ENCODE measurements around the gene TULP3. TPM values are rescaled to one million over a fixed set of nuclear protein-coding genes. Genes with fewer than 3 reads are reported as not detected.

The TULP3 gene
- total RNA-seq, 1 experiment from 2014 or later = 11.7 TPM

- Histone ChIP-seq H3K4me3 (ENCODE audit: low read length) (no peak overlapping the region), H3K27me3 (ENCODE audit: low read length) (no peaks in the 10 kb centered on the region), H3K9me2 (replicated peaks; ENCODE audit: insufficient read depth, low read length) (no peaks in the 10 kb centered on the region), H3K27ac (ENCODE audit: low read length) (no peak overlapping the region), H3K9ac (ENCODE audit: low read length) (no peak overlapping the region), H3K4me1 (ENCODE audit: low read length) (no peaks in the 10 kb centered on the region), H3K79me2 (ENCODE audit: low read length) (no peaks in the 10 kb centered on the region), H3K9me3 (ENCODE audit: low read length) (no peaks in the 10 kb centered on the region), H3K36me3 (ENCODE audit: insufficient read depth, low read length) (no peaks in the 10 kb centered on the region), H4K20me1 (ENCODE audit: insufficient read depth, low read depth, low read length) (no peaks in the 10 kb centered on the region), H2AFZ (ENCODE audit: low read length) (no peak overlapping the region), H3K4me2 (ENCODE audit: low read depth, low read length, poor library complexity, severe bottlenecking) (no peak overlapping the region)
- DNase-seq = no peak
These were observed 94.0 kb downstream of the TULP3 start for GRCh38 chr12:2984698-2985097.

DNA sequence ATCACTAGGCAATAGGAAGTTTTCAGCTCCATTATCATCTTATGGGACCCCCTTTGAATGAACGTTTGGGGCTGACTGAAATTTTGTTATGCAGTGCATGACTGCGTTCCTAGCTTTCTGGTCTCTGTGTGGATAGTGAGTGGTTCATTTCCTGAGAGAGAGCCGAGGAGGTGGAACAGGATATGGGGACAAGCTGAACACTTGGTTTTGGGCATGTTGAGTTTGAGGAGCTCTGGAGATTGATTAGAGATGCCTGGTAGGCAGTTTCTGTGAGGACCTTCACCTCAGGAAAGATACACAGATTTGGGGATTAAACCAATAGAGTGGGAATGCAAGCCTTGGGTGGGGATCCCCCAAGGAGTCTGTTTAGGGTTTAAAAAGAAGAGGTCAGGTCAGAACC lies 96.2 kb downstream of the TULP3 start:
- Histone ChIP-seq H3K36me3 (ENCODE audit: insufficient read depth, low read length) (no peaks in the 10 kb centered on the region), H4K20me1 (ENCODE audit: insufficient read depth, low read depth, low read length) (no peaks in the 10 kb centered on the region), H3K4me2 (ENCODE audit: low read depth, low read length, poor library complexity, severe bottlenecking) (no peak overlapping the region), H3K9ac (ENCODE audit: low read length) (no peak overlapping the region), H2AFZ (ENCODE audit: low read length) (no peak overlapping the region), H3K9me3 (ENCODE audit: low read length) (no peaks in the 10 kb centered on the region), H3K27me3 (ENCODE audit: low read length) (no peaks in the 10 kb centered on the region), H3K4me3 (ENCODE audit: low read length) (no peak overlapping the region), H3K27ac (ENCODE audit: low read length) (no peak overlapping the region), H3K9me2 (replicated peaks; ENCODE audit: insufficient read depth, low read length) (no peaks in the 10 kb centered on the region), H3K4me1 (ENCODE audit: low read length) (no peaks in the 10 kb centered on the region), H3K79me2 (ENCODE audit: low read length) (no peaks in the 10 kb centered on the region)
- DNase-seq = no peak

GRCh38 chr12:2988494-2988893 lies 97.8 kb downstream of the TULP3 start:
- no peaks in the 10 kb centered on the region for H3K9me2 ChIP-seq (replicated peaks; ENCODE audit: insufficient read depth, low read length)
- H3K27me3 ChIP-seq (ENCODE audit: low read length) = no peaks in the 10 kb centered on the region
- no peaks in the 10 kb centered on the region for H3K79me2 ChIP-seq (ENCODE audit: low read length)
- no peak overlapping the region for H2AFZ ChIP-seq (ENCODE audit: low read length)
- no peak for DNase-seq
- no peak overlapping the region for H3K27ac ChIP-seq (ENCODE audit: low read length)
- no peaks in the 10 kb centered on the region for H3K9me3 ChIP-seq (ENCODE audit: low read length)
- no peaks in the 10 kb centered on the region for H3K4me1 ChIP-seq (ENCODE audit: low read length)
- no peak overlapping the region for H3K9ac ChIP-seq (ENCODE audit: low read length)
- no peaks in the 10 kb centered on the region for H4K20me1 ChIP-seq (ENCODE audit: insufficient read depth, low read depth, low read length)
- no peaks in the 10 kb centered on the region for H3K36me3 ChIP-seq (ENCODE audit: insufficient read depth, low read length)
- H3K4me2 ChIP-seq (ENCODE audit: low read depth, low read length, poor library complexity, severe bottlenecking) = no peak overlapping the region
- no peak overlapping the region for H3K4me3 ChIP-seq (ENCODE audit: low read length)

Small RNAs within 50 kb of the gene (small RNA-seq; reads per million reads assigned to genes)
- not detected for gene RNU6-1315P

Other genes with a start within 250 kb of the TULP3 start
- gene FKBP4, start 95.9 kb upstream of the TULP3 start, total RNA-seq (2014; rRNA removed; shearing (Covaris generic); ENCODE audit: low replicate concordance) = 76.7 and 98.3 TPM in 2 replicates
- gene ITFG2, start 78.2 kb upstream of the TULP3 start, total RNA-seq (2014; rRNA removed; shearing (Covaris generic); ENCODE audit: low replicate concordance) = 31.9 and 54.5 TPM in 2 replicates
- gene NRIP2, start 55.9 kb upstream of the TULP3 start, total RNA-seq (2014; rRNA removed; shearing (Covaris generic); ENCODE audit: low replicate concordance) = not detected in 2 replicates
- gene TEX52, start 33.9 kb upstream of the TULP3 start, total RNA-seq (2014; rRNA removed; shearing (Covaris generic); ENCODE audit: low replicate concordance) = not detected in 2 replicates
- gene FOXM1, start 13.7 kb upstream of the TULP3 start, total RNA-seq (2014; rRNA removed; shearing (Covaris generic); ENCODE audit: low replicate concordance) = 15.4 and 20.8 TPM in 2 replicates
- gene RHNO1, start 13.7 kb upstream of the TULP3 start, total RNA-seq (2014; rRNA removed; shearing (Covaris generic); ENCODE audit: low replicate concordance) = 34.8 and 45.6 TPM in 2 replicates
- gene TEAD4, start 68.5 kb downstream of the TULP3 start, total RNA-seq (2014; rRNA removed; shearing (Covaris generic); ENCODE audit: low replicate concordance) = not detected in 2 replicates
- gene TSPAN9, start 186.5 kb downstream of the TULP3 start, total RNA-seq (2014; rRNA removed; shearing (Covaris generic); ENCODE audit: low replicate concordance) = 0.25 and 2.0 TPM in 2 replicates